ENCODE results near the gene KSR2. TPM values are rescaled to one million over a fixed set of nuclear protein-coding genes. Genes with fewer than 3 reads are reported as not detected.

The KSR2 gene
- total RNA-seq, 1 experiment from 2014 or later, result 2.0 TPM

DNA sequence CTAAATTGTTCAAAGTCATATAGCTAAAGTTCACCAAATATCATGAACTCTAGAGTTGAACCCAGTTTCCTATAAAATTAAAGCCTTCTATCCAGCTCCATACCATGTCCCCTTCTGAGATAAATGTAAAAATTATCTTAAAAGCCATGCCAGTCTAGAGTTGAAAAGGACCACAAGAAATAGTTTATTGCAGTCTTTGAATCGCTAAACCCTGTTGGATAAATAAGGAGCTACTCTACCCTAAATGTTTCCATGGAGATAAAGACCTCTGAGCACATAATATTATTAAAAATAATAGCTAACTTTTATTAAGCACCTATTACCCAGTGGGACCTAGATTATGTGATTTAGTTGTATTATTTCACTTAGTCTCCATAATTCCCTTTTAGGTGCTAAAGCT, 379.8 kb downstream of the KSR2 start:
- no peaks in the 10 kb centered on the region; the same call in 1 of the 2 replicates for H4K20me1 ChIP-seq (ENCODE audit: insufficient read depth)
- H3K9me3 ChIP-seq (ENCODE audit: insufficient read depth, low read depth), result no peaks in the 10 kb centered on the region
- no peaks in the 10 kb centered on the region for H3K9me2 ChIP-seq (ENCODE audit: insufficient read depth)
- CTCF ChIA-PET, result interaction anchor here (2.2 kb wide), 1 partner anchor 222 kb away, joined by 8 read pairs; no protein-coding TSS in a partner anchor
- H3K4me2 ChIP-seq, result no peak overlapping the region
- no peak for DNase-seq
- no peak overlapping the region for H3K27ac ChIP-seq
- no peaks in the 10 kb centered on the region for H3K79me2 ChIP-seq (ENCODE audit: low read depth)
- no peaks in the 10 kb centered on the region for H3K4me1 ChIP-seq (replicated peaks; ENCODE audit: insufficient read depth)
- H3K27me3 ChIP-seq (ENCODE audit: insufficient read depth, low read depth), result peaks cover 41% of the 10 kb centered on the region
- no TSS peak for BruUV-seq (replicated peaks)
- TF ChIP-seq, protein P1, sequence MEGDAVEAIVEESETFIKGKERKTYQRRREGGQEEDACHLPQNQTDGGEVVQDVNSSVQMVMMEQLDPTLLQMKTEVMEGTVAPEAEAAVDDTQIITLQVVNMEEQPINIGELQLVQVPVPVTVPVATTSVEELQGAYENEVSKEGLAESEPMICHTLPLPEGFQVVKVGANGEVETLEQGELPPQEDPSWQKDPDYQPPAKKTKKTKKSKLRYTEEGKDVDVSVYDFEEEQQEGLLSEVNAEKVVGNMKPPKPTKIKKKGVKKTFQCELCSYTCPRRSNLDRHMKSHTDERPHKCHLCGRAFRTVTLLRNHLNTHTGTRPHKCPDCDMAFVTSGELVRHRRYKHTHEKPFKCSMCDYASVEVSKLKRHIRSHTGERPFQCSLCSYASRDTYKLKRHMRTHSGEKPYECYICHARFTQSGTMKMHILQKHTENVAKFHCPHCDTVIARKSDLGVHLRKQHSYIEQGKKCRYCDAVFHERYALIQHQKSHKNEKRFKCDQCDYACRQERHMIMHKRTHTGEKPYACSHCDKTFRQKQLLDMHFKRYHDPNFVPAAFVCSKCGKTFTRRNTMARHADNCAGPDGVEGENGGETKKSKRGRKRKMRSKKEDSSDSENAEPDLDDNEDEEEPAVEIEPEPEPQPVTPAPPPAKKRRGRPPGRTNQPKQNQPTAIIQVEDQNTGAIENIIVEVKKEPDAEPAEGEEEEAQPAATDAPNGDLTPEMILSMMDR (conservative IDR thresholded peaks at IDR 0.05), result no peak
- no peak for TF ChIP-seq EZH2 (IDR thresholded peaks at IDR 0.05; ENCODE audit: low read depth)
- no peak overlapping the region for H2AFZ ChIP-seq
- intact Hi-C loops (cut with micrococcal nuclease; ENCODE audit: unreplicated experiment), result no loop called here
- no peaks in the 10 kb centered on the region for H3F3A ChIP-seq (ENCODE audit: insufficient read depth, low read depth)
- no peaks in the 10 kb centered on the region for H3K36me3 ChIP-seq (ENCODE audit: low read depth)
- POLR2A ChIA-PET (ENCODE audit: unreplicated experiment), result no interaction called here
- H3K4me3 ChIP-seq, result no peak overlapping the region

DNA sequence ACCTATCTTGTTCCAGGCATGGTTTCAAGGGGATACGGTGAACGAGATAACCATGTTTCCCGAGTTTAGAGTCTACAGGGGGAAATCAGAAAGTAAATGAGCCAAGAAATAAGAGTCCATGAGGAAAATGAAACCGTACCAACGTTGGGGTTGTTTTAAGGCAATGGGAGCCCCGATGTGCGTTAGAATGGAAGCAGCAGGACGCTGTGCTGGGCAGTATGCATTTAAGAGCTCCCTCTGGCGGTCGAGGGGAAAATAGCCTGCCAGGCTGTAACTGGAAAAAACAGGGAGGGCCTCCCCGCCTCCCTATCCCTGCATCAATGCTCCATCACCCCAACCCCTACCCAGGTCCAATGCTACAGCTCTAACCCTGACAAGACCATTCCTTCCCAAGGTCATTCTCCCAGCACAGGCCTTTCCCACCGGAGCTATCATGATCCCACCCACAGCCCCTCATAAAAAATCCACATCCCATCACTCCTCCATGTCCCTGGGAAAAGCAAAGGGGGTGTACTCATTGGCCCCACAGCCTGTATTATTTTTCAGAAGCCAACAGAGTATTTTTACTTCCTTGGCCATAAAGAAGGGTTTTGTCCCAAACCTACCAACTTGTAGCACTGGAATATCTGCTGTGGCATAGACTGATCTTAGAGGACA, 381.0 kb downstream of the KSR2 start:
- no peaks in the 10 kb centered on the region for H3K9me2 ChIP-seq (ENCODE audit: insufficient read depth)
- CTCF ChIA-PET, result interaction anchor here (0.6 to 2.2 kb wide), 3 partner anchors 84 to 383 kb away, joined by 4 to 8 read pairs (median 7); no protein-coding TSS in a partner anchor
- POLR2A ChIA-PET (ENCODE audit: unreplicated experiment), result no interaction called here
- no peak overlapping the region for H2AFZ ChIP-seq
- H3K79me2 ChIP-seq (ENCODE audit: low read depth), result no peaks in the 10 kb centered on the region
- intact Hi-C loops (cut with micrococcal nuclease; ENCODE audit: unreplicated experiment), result loop anchor here (1.0 to 2.0 kb wide), 2 partner anchors 220 to 375 kb away; no protein-coding TSS in a partner anchor
- no peak overlapping the region for H3K27ac ChIP-seq
- peaks cover 31% of the 10 kb centered on the region for H3K27me3 ChIP-seq (ENCODE audit: insufficient read depth, low read depth)
- no peaks in the 10 kb centered on the region for H3F3A ChIP-seq (ENCODE audit: insufficient read depth, low read depth)
- no peak overlapping the region for H3K4me3 ChIP-seq
- BruUV-seq (replicated peaks), result no TSS peak
- peak in 1 of 2 experiments; percentile 31 for DNase-seq
- no peaks in the 10 kb centered on the region for H3K9me3 ChIP-seq (ENCODE audit: insufficient read depth, low read depth)
- no peak overlapping the region for H3K4me2 ChIP-seq
- TF ChIP-seq EZH2 (IDR thresholded peaks at IDR 0.05; ENCODE audit: low read depth), result no peak
- TF ChIP-seq, protein P1 (conservative IDR thresholded peaks at IDR 0.05), result peak; percentile 85
- H3K4me1 ChIP-seq (replicated peaks; ENCODE audit: insufficient read depth), result no peaks in the 10 kb centered on the region
- H4K20me1 ChIP-seq (ENCODE audit: insufficient read depth), result no peaks in the 10 kb centered on the region; the same call in 1 of the 2 replicates
- no peaks in the 10 kb centered on the region for H3K36me3 ChIP-seq (ENCODE audit: low read depth)

DNA sequence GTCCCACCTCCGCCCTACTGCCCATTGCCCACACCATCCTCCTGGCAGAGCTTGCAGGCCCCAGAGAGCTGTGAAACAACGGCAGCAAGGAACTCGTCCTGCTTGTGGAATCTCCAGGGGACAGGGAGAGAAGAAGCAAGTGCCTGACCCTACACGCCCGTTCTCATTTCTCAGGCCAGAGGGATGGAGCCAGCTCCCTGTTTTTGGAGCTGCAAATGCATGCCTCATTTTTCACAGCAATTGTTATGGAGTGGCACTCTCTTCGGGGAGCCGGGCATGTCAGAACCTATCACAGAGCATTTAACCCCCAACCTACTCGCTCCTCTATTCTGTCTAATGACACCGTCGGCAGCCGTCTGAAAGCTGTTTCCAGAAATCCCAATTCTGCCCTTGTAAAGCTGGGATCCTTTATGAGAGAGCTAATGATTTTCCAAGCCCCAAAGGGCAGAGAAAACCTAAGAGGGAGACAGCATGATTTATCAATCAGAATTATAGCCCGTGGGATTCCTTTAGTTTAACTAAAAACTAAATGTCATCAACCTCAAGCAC, 385.0 kb downstream of the KSR2 start:
- CTCF ChIA-PET, result no interaction called here
- no peak for DNase-seq

More for the DNA sequence above, 385.0 kb downstream of the KSR2 start:
- no peaks in the 10 kb centered on the region; the same call in 1 of the 2 replicates for H4K20me1 ChIP-seq (ENCODE audit: insufficient read depth)
- H2AFZ ChIP-seq, result no peak overlapping the region
- H3K4me2 ChIP-seq, result no peak overlapping the region
- TF ChIP-seq, protein P1 (conservative IDR thresholded peaks at IDR 0.05), result no peak
- no peak for TF ChIP-seq EZH2 (IDR thresholded peaks at IDR 0.05; ENCODE audit: low read depth)
- no peak overlapping the region for H3K4me3 ChIP-seq
- no peaks in the 10 kb centered on the region for H3F3A ChIP-seq (ENCODE audit: insufficient read depth, low read depth)
- H3K36me3 ChIP-seq (ENCODE audit: low read depth), result no peaks in the 10 kb centered on the region
- BruUV-seq (replicated peaks), result no TSS peak
- no peak overlapping the region for H3K27ac ChIP-seq
- no peaks in the 10 kb centered on the region for H3K4me1 ChIP-seq (replicated peaks; ENCODE audit: insufficient read depth)
- peaks cover 30% of the 10 kb centered on the region for H3K27me3 ChIP-seq (ENCODE audit: insufficient read depth, low read depth)
- H3K9me3 ChIP-seq (ENCODE audit: insufficient read depth, low read depth), result no peaks in the 10 kb centered on the region
- POLR2A ChIA-PET (ENCODE audit: unreplicated experiment), result no interaction called here
- intact Hi-C loops (cut with micrococcal nuclease; ENCODE audit: unreplicated experiment), result no loop called here
- H3K9me2 ChIP-seq (ENCODE audit: insufficient read depth), result no peaks in the 10 kb centered on the region
- H3K79me2 ChIP-seq (ENCODE audit: low read depth), result no peaks in the 10 kb centered on the region
